Activated CD4-positive, CD25-positive, alpha-beta regulatory T cell treated with anti-CD3 and anti-CD28 coated beads, Interleukin-2, amount 50 U/mL, for 24 hours (primary cell): ENCODE results near the gene TM4SF20.
"Not testable (repeated sequence)": the region's sequence is repeated elsewhere in the genome, so short reads cannot be mapped to it uniquely, and the experiment has no call there.

Source experiments
- ATAC-seq, 2 donors: fragments of 150-1000 bp; cut with Tn5 transposase; one replicate each; pipeline ENCODE4 v1.10.0; 2021; ENCODE audit warnings: mild to moderate bottlenecking in 1 of 2, moderate library complexity in 1 of 2

The TM4SF20 gene

GRCh38 chr2:227398684-227399670 is 19.9 kb upstream of the TM4SF20 start:
- no peak for ATAC-seq

DNA sequence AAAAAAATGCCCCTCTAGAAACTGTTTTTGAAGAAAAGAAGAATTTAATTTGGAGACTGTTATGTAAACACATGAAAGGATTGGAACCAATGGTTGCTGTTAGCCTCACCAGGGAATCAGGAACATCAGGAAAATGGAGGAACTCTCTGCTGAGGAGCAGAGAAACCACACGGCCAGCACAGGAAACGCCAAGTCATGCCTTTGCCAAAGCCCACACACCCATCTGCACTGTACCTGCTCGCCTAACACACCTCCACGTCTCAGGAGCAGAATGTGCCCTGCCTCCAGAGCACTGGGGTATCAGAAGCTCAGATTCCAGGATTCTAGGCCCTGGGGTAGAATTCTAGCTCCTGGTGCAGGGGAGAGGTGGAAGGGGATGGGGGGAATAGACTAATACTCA is 18.5 kb upstream of the TM4SF20 start:
- no peak for ATAC-seq

DNA sequence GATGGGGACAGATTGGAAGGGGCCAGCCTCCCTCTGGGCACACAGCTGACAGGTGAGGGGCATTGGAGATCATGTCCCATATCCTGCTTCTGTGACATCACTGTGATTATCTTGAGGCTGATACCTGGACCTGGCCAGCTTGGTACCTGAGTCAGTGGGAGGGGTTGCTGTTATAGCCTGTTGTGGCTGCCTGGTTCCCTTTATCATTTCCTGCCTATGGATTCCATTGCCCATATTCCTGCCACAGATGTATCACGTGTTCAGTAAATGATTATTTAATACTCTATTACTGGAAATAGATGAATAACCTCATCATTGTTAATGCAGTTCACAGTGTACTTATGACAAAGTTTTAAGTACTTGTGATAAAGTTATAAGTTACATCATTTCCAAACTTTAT is 16.4 kb upstream of the TM4SF20 start:
- ATAC-seq = no peak

GRCh38 chr2:227394401-227394800 is 15.3 kb upstream of the TM4SF20 start:
- no peak for ATAC-seq

- ATAC-seq = no peak
Observed at GRCh38 chr2:227390468-227391256, 11.6 kb upstream of the TM4SF20 start.

DNA sequence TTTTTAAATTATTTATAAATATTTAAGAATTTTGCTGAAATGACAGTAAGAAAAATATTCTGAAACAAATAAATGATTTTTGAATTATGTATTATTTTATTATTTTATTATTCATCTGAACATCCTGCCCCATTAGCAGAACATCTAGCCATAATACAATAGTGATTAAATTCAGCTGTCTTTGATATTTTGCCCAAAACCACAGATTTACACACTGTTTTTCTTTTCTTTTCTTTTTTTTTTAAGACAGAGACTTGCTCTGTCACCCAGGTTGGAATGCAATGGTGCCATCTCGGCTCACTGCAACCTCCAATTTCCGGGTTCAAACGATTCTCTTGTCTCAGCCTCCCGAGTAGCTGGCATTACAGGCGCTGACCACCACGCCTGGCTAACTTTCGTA is 10.6 kb upstream of the TM4SF20 start:
- no peak for ATAC-seq

DNA sequence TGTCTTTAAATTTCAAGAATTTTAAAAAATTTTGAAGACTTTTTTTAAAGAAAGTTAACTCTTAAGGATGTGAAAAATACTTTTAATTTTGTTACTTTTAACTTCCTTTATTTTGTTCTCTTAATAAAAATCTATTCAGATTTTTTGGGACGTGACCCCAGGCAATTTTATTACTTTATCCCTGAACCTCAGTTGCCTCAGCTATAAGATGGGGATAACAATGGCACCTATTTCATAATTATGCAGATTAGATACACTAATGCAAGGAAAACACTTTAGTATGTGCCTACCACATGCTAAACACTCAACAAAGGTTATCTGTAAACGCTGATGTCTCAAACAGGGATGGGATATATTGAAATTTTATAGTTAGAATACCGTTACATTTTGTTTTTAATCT is 10.1 kb upstream of the TM4SF20 start:
- no peak for ATAC-seq

- ATAC-seq = no peak
Observed at GRCh38 chr2:227388537-227389011, 9.5 kb upstream of the TM4SF20 start.

DNA sequence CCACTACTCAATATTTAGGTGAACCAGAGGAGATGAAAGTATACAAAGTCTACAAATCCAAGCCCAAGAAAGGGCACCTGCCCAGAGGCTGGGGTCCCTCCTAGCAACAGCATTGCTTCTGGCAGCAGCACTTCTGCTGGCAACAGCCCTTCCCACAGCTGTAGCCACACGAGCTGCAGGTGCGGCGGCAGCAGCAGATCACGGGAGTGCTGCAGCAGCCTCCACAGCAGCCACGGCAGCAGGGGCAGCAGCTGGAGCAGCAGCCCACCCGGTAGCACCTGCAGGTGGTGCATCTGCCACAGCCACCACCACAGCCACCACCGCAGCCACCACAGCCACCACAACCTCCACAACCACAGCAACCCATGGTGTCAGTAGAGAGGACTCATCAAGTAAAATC is 8.5 kb upstream of the TM4SF20 start, which contains the start of gene SCYGR1:
Gene SCYGR1 (minus strand): TSS at position 367 of the 400 bp plus-strand sequence. CDS start 0 bp downstream, at position 367.
- not testable (repeated sequence) for ATAC-seq

DNA sequence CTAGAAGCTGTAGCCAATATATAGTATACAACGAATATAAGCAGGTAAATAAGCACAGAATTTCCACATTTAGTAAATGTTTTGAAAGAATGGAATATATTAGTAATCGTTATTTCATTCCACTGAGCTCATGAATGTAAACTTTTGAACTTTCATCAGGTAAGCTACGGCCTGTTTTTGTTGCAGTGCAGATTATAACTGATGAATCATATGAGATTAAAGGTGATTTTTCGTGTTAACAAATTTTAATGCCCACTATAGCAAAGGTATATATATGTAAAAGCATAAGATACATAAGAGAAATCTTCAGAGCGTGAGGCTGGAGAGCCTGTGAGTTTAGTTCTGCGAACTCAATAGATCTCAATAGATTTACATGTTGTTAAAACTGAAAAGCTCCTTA is 7.5 kb upstream of the TM4SF20 start:
- ATAC-seq = peak; percentile 36 to 52

GRCh38 chr2:227383686-227384085 is 4.6 kb upstream of the TM4SF20 start:
- no peak for ATAC-seq

GRCh38 chr2:227382241-227382835 is 3.2 kb upstream of the TM4SF20 start:
- peak in 1 of 2 donors; percentile 21 for ATAC-seq

GRCh38 chr2:227378371-227378782 is 729 bp downstream of the TM4SF20 start:
- no peak for ATAC-seq

DNA sequence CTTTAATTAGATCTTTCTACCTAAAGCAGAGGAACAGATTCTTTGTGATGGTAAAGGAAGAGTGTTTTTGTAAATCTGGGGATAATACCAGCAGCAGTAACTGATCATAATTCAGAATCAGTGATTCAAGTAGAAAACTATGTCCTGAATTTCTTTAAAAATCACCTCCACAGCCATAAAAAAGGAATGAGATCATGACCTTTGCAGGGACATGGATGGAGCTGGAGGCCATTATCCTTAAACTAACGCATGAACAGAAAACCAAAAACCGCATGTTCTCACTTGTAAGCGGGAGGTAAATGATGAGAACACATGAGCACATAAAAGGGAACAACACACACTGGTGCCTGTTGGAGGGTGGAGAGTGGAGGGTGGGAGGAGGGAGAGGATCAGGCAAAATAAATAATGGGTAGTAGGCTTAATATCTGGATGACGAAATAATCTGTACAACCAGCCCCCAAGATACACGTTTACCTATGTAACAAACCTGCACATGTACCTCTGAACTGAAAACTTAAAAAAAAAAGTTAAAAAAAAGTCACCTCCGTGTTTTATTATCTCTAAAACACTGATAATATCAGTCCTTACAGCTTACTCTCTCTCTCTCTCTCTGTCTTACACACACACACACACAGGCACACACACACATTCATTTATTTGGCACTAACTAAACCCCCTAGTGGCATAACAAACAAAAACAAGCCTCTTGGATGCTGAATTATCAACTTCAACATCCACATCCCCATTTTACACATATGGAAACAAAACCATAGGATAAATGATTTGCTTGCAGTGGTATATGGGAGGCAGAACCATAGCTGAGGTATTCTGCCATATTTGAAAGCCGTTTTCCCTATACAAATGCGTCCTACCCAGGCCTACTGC is 1.4 kb downstream of the TM4SF20 start:
- no peak for ATAC-seq

DNA sequence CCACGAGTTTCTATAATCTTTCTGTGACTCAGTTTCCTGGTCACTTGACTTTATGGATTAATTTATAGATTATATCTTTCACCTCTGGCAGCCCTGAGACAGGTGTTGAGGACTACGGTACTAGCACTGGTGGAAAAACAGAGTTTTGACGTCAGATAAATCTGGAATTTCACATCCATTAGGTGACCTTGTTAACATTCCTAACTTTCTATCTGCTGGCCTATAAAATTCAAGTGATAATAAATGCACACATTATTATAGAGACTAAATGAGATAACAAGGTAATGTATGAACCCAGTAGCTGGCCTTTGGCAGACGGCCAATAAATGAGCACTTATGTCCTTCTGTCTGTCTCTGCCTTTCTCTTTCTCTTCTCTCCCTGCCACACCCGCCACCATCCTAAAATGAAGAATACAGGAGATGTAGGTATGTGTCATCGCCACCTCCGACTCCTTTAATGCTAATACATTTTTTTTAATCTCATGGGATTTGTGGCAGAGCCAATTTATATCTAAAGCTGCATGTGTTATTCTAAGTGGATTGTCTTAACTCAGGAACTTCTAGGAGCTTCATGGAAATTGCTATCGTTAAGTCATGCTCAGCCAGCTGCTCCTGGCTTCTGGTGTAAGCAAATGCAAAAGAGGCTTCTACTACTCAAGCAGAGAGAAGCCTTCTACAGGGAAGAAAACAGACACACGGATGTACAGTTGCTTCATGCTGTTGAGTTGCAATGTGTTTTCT is 2.3 kb downstream of the TM4SF20 start:
- no peak for ATAC-seq

DNA sequence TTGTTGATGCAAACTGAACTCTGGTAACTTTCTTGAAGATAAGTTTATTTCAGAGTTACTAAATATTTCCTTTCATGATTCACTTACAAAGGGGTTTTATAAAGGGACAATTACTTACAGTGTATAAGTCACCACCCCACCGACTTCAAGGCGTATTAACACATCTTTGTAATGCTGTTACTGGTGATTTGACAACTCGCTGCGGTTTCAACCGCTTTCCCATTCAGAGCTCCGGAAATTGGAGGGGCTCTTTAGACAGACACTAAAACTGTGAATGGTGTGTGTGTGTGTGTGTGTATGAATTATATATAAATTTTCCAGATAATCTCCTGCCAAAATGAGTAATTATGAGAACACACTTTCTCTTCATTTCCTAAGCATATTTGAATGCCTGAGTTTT is 4.9 kb downstream of the TM4SF20 start:
- peak; percentile 65 to 86 for ATAC-seq

- ATAC-seq = no peak
Observed at GRCh38 chr2:227373389-227373788, 5.7 kb downstream of the TM4SF20 start.

GRCh38 chr2:227370791-227371312 is 8.3 kb downstream of the TM4SF20 start:
- no peak for ATAC-seq

DNA sequence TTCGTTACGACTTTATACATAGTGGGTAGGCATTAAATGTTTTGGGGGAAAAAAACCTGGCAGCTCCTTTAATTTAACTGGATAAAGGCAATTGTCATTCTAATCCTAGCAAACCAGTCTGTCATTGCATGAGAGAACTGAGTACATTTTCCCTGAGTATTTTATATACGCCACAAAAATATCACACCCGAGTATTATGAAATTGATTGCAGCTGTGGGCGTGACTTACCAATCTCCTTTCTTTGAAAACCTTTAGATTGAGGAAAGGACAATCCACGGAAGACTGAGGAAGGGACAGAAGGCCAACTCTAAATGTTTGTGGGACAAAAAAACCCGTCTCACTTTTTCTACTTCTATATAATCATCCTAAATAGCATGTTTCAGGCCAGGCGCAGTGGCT is 9.0 kb downstream of the TM4SF20 start:
- ATAC-seq = no peak

GRCh38 chr2:227368574-227368973 is 10.5 kb downstream of the TM4SF20 start:
- ATAC-seq = no peak

DNA sequence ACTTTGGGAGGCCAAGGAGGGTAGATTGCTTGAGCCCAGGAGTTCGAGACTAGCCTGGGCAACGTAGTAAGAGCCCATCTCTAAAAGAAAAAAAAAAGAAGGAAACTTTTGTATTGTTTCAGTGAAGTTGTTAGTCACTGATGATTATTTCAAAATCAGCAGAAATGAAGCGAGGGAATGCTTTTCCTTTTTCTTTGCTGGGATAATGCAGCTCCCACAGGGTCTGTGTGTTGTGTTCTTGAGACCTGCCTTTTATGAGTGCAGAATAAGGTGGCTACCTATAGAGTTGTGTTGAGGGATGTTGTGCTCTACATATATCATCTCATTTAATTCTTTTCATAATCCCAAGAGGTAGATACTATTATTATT is 11.7 kb downstream of the TM4SF20 start:
- ATAC-seq = no peak
